GM23338 (cell line): Measurements from ENCODE around the gene MARCHF7. TPM values are rescaled to one million over a fixed set of nuclear protein-coding genes. Genes with fewer than 3 reads are reported as not detected.
A peak's percentile ranks its signal among the peaks of the same experiment; 100 is the strongest.

Experiments used
- ATAC-seq: fragments of 200-7000 bp; cut with Tn5 transposase; 3 replicates; pipeline ENCODE4 v1.9.1; 2020
- DNase-seq: peaks from one replicate; pipeline ENCODE4 v3.0.0-alpha.2; 2015; ENCODE audit warnings: low spot score
- H2AFZ ChIP-seq: fragments of 200-600 bp; sonication (generic); 2 replicates; pipeline ENCODE4 v1.8.0; 2016; ENCODE audit warnings: antibody characterized with exemption, mild to moderate bottlenecking, moderate library complexity
- H3F3A ChIP-seq: fragments of 200-600 bp; sonication (generic); replicated peaks from 2 replicates; pipeline ENCODE4 v1.8.0; 2017; ENCODE audit warnings: antibody characterized with exemption, mixed run types, low read depth
- H3K27ac ChIP-seq: fragments of 200-600 bp; sonication (generic); 2 replicates; pipeline ENCODE4 v1.6.1; 2016; ENCODE audit warnings: low read depth
- H3K27me3 ChIP-seq: fragments of 200-600 bp; sonication (generic); 2 replicates; pipeline ENCODE4 v1.8.0; 2016; ENCODE audit warnings: mild to moderate bottlenecking, mixed run types, moderate library complexity; ENCODE audit not compliant: insufficient read depth
- H3K36me3 ChIP-seq: fragments of 200-600 bp; sonication (generic); 2 replicates; pipeline ENCODE4 v1.8.0; 2016; ENCODE audit warnings: mild to moderate bottlenecking; ENCODE audit not compliant: insufficient read depth
- H3K4me1 ChIP-seq: fragments of 200-600 bp; sonication (generic); 2 replicates; pipeline ENCODE4 v1.8.0; 2016; ENCODE audit warnings: mild to moderate bottlenecking, moderate library complexity; ENCODE audit not compliant: insufficient read depth
- H3K4me2 ChIP-seq: fragments of 200-600 bp; sonication (generic); 2 replicates; pipeline ENCODE4 v1.7.1; 2017; ENCODE audit warnings: mixed run types
- H3K4me3 ChIP-seq: fragments of 200-600 bp; sonication (generic); 2 replicates; pipeline ENCODE4 v1.6.1; 2016; ENCODE audit warnings: mixed run types
- H3K79me2 ChIP-seq: fragments of 200-600 bp; sonication (generic); replicated peaks from 2 replicates; pipeline ENCODE4 v1.8.0; 2017; ENCODE audit warnings: mild to moderate bottlenecking; ENCODE audit not compliant: insufficient read depth
- H3K9me2 ChIP-seq: fragments of 200-600 bp; sonication (generic); 2 replicates; pipeline ENCODE4 v1.8.0; 2017; ENCODE audit not compliant: insufficient read depth
- H4K20me1 ChIP-seq: fragments of 200-600 bp; sonication (generic); replicated peaks from 2 replicates; pipeline ENCODE4 v1.8.0; 2017; ENCODE audit warnings: mild to moderate bottlenecking; ENCODE audit not compliant: insufficient read depth
- H3K27ac Mint-ChIP-seq: 2 replicates; pipeline ENCODE4 v1.8.0; 2020; ENCODE audit warnings: inconsistent platforms, mild to moderate bottlenecking, moderate library complexity, mixed read lengths
- H3K27me3 Mint-ChIP-seq: 3 replicates; pipeline ENCODE4 v1.8.0; 2022; ENCODE audit warnings: low read depth, mild to moderate bottlenecking, moderate library complexity, mixed read lengths, inconsistent platforms; ENCODE audit not compliant: insufficient read depth, poor library complexity
- H3K36me3 Mint-ChIP-seq: 3 replicates; pipeline ENCODE4 v1.8.0; 2021; ENCODE audit warnings: low read depth, mild to moderate bottlenecking, inconsistent platforms, moderate library complexity, mixed read lengths
- H3K4me1 Mint-ChIP-seq: 3 replicates; pipeline ENCODE4 v1.8.0; 2020; ENCODE audit warnings: mild to moderate bottlenecking, inconsistent platforms, mixed read lengths
- H3K4me3 Mint-ChIP-seq: 3 replicates; pipeline ENCODE4 v1.8.0; 2021; ENCODE audit warnings: moderate library complexity, mild to moderate bottlenecking, inconsistent platforms, mixed read lengths
- H3K9me3 Mint-ChIP-seq: 3 replicates; pipeline ENCODE4 v1.8.0; 2020; ENCODE audit warnings: moderate library complexity, mild to moderate bottlenecking, inconsistent platforms, mixed read lengths
- CREB1 ChIP-seq: fragments of 250-450 bp; sonication (Bioruptor Pico); IDR thresholded peaks from 2 replicates; pipeline ENCODE4 v1.5.0; 2020; ENCODE audit warnings: low read depth, mild to moderate bottlenecking, moderate library complexity
- CTCF ChIP-seq, 2 experiments: fragments of 200-600 bp in 1 of 2; sonication (generic) in 1 of 2; conservative IDR thresholded peaks; 2 replicates each; pipeline versions ENCODE4 v1.5.1 to v1.6.1; 2016 to 2017; ENCODE audit warnings: antibody characterized with exemption in 2 of 2, low read depth in 2 of 2, mild to moderate bottlenecking in 2 of 2, moderate library complexity in 1 of 2
- ETS1 ChIP-seq: IDR thresholded peaks from 2 replicates; pipeline ENCODE4 v1.6.1; 2016; ENCODE audit warnings: antibody characterized with exemption
- EZH2phosphoT487 ChIP-seq: fragments of 200-600 bp; sonication (generic); IDR thresholded peaks from one replicate; pipeline ENCODE4 v1.8.1; 2018; ENCODE audit warnings: antibody characterized with exemption; ENCODE audit not compliant: unreplicated experiment
- POLR2AphosphoS5 ChIP-seq: IDR thresholded peaks from 2 replicates; pipeline ENCODE4 v1.6.1; 2016; ENCODE audit warnings: antibody characterized with exemption, low read depth
- REST ChIP-seq: IDR thresholded peaks from one replicate; pipeline ENCODE4 v1.6.1; 2018; ENCODE audit warnings: antibody characterized with exemption; ENCODE audit not compliant: unreplicated experiment
- STAT1 ChIP-seq: IDR thresholded peaks from one replicate; pipeline ENCODE4 v1.6.1; 2016; ENCODE audit warnings: antibody characterized with exemption; ENCODE audit not compliant: unreplicated experiment
- ZNF331 ChIP-seq: fragments of 250-450 bp; sonication (Bioruptor Pico); IDR thresholded peaks from 2 replicates; pipeline ENCODE4 v1.5.0; 2020; ENCODE audit warnings: low read depth, mild to moderate bottlenecking, moderate library complexity
- ZNF462 ChIP-seq: fragments of 250-450 bp; sonication (Bioruptor Pico); IDR thresholded peaks from 2 replicates; pipeline ENCODE4 v1.5.0; 2020; ENCODE audit warnings: mild to moderate bottlenecking, moderate library complexity
- polyA plus RNA-seq: library from polyadenylated mRNA; unstranded; fragments of >200 nt; fragmentation: Nextera tagmentation; extraction: Ambion mirVana; gene quantifications from 2 replicates; pipeline ENCODE4 v1.2.1, GENCODE V29; 2016
- total RNA-seq: library from RNA; depleted of rRNA; stranded (reverse); fragments of >200 nt; shearing (Covaris generic); gene quantifications from 2 replicates; pipeline ENCODE4 v1.2.3, GENCODE V29; 2014

Gene MARCHF7
- total and polyA plus RNA-seq, 2 experiments from 2014 or later = 101 to 142 TPM

- no peak overlapping the region for H3K4me3 ChIP-seq
- H2AFZ ChIP-seq = no peak overlapping the region
- H3K36me3 ChIP-seq = peaks cover 25% of the 10 kb centered on the region; the same call in 1 of the 2 replicates
- Mint-ChIP-seq H3K27me3 (peaks cover 2% of the 10 kb centered on the region), H3K36me3 (peaks cover 60% of the 10 kb centered on the region), H3K9me3 (no peaks in the 10 kb centered on the region), H3K27ac (no peak overlapping the region; the same call in 1 of the 2 replicates), H3K4me3 (no peak overlapping the region), H3K4me1 (no peaks in the 10 kb centered on the region)
- no peaks in the 10 kb centered on the region for H3K9me2 ChIP-seq
- DNase-seq = no peak
- H3F3A ChIP-seq = no peaks in the 10 kb centered on the region
- TF ChIP-seq ZNF462 = no peak
- TF ChIP-seq CREB1 (CRISPR knock-in tag) = no peak
- no peak for TF ChIP-seq EZH2phosphoT487
- no peak for TF ChIP-seq ETS1
- no peak for TF ChIP-seq STAT1
- no peak for TF ChIP-seq ZNF331
- no peak for TF ChIP-seq REST
- TF ChIP-seq POLR2AphosphoS5 = no peak
- TF ChIP-seq CTCF (conservative IDR thresholded peaks at IDR 0.05; ENCODE audit: low read depth in 2 of 2) = no peak
- no peaks in the 10 kb centered on the region for H3K27me3 ChIP-seq
- H3K27ac ChIP-seq = 0 out of 2 replicates have a peak overlapping the region, but pooled peaks have one; percentile 22
- no peak overlapping the region for H3K4me2 ChIP-seq
- H4K20me1 ChIP-seq = peaks cover 7% of the 10 kb centered on the region
- H3K4me1 ChIP-seq = no peaks in the 10 kb centered on the region
- H3K79me2 ChIP-seq = peaks cover 77% of the 10 kb centered on the region
- ATAC-seq = no peak
Measured at GRCh38 chr2:159742846-159743245, 30.5 kb downstream of the MARCHF7 start.
